ENCODE measurements around the gene USP26.
A peak's percentile ranks its signal among the peaks of the same experiment; 100 is the strongest.
"Not testable (repeated sequence)": the region's sequence is repeated elsewhere in the genome, so short reads cannot be mapped to it uniquely, and the experiment has no call there.

The USP26 gene

GRCh38 chrX:133018229-133018628, 78.7 kb downstream of the USP26 start:
- DNase-seq, result no peak

GRCh38 chrX:133007458-133007857, 89.5 kb downstream of the USP26 start:
- no peak for DNase-seq

- no peak for DNase-seq
Observed at GRCh38 chrX:133005616-133006015, 91.3 kb downstream of the USP26 start.

GRCh38 chrX:133005042-133005441, 91.9 kb downstream of the USP26 start:
- no peak for DNase-seq

GRCh38 chrX:132999209-132999608, 97.7 kb downstream of the USP26 start:
- DNase-seq, result no peak

- no peak for DNase-seq
Observed at GRCh38 chrX:132990835-132991234, 106.1 kb downstream of the USP26 start.

- no peak for DNase-seq
Observed at GRCh38 chrX:132986556-132986955, 110.4 kb downstream of the USP26 start.

GRCh38 chrX:132984058-132984650, 112.8 kb downstream of the USP26 start:
- DNase-seq, result no peak

- peak; percentile 6 for DNase-seq
Observed at GRCh38 chrX:132983496-132983895, 113.4 kb downstream of the USP26 start.

- not testable (repeated sequence) for DNase-seq
Observed at GRCh38 chrX:132980035-132980434, 116.9 kb downstream of the USP26 start.
